ENCODE data around the gene REP15.

DNA sequence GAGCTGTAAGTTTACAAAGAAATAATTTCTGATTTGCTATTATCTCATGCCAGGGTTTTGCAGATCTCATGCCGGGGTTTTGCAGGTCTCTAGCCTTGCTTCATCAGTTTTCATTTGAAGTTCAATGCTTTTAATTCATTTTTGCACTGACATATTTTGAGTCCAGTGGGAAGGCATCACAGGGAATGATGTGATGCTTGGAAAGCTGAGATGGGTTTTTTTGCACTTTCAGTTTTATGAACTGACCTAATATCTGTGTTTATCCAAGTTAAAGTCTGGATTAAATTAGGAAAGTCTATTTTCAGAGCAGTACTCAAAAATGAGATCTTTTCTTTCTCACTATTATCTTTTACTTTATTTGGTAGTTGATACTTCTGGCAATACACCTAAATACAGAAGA is 23.6 kb upstream of the REP15 start:
- TF ChIP-seq, protein P1, sequence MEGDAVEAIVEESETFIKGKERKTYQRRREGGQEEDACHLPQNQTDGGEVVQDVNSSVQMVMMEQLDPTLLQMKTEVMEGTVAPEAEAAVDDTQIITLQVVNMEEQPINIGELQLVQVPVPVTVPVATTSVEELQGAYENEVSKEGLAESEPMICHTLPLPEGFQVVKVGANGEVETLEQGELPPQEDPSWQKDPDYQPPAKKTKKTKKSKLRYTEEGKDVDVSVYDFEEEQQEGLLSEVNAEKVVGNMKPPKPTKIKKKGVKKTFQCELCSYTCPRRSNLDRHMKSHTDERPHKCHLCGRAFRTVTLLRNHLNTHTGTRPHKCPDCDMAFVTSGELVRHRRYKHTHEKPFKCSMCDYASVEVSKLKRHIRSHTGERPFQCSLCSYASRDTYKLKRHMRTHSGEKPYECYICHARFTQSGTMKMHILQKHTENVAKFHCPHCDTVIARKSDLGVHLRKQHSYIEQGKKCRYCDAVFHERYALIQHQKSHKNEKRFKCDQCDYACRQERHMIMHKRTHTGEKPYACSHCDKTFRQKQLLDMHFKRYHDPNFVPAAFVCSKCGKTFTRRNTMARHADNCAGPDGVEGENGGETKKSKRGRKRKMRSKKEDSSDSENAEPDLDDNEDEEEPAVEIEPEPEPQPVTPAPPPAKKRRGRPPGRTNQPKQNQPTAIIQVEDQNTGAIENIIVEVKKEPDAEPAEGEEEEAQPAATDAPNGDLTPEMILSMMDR (IDR thresholded peaks at IDR 0.05), result no peak
- no peak for TF ChIP-seq ZFX (IDR thresholded peaks at IDR 0.05; ENCODE audit: borderline replicate concordance)
